Activated T-cell treated with anti-CD3 and anti-CD28 coated beads, Interleukin-2, amount 50 U/mL, for 72 hours (primary cell): Measurements from ENCODE around the gene PLAU. TPM values are rescaled to one million over a fixed set of nuclear protein-coding genes. Genes with fewer than 3 reads are reported as not detected.
A peak's percentile ranks its signal among the peaks of the same experiment; 100 is the strongest.

ENCODE experiments used
- ATAC-seq, 2 donors: fragments of 150-1000 bp; cut with Tn5 transposase; replicated peaks in 1 of 2; 2 replicates each; pipeline ENCODE4 v1.10.0; 2021; ENCODE audit warnings: moderate library complexity in 2 of 2, mild to moderate bottlenecking in 1 of 2
- DNase-seq, 2 donors: peaks; one replicate each; pipeline ENCODE4 v3.0.0; 2021 to 2022; ENCODE audit warnings: mixed read lengths in 1 of 2
- H3K27ac Mint-ChIP-seq: one replicate; pipeline ENCODE4 v1.8.0; 2022; ENCODE audit warnings: mild to moderate bottlenecking, moderate library complexity, mixed read lengths
- H3K27me3 Mint-ChIP-seq: one replicate; pipeline ENCODE4 v1.8.0; 2022; ENCODE audit warnings: low read depth, mixed read lengths
- H3K36me3 Mint-ChIP-seq, 2 donors: one replicate each; pipeline ENCODE4 v1.8.0; 2022; ENCODE audit warnings: mixed read lengths in 2 of 2, mild to moderate bottlenecking in 1 of 2; ENCODE audit not compliant: insufficient read depth in 2 of 2
- H3K4me1 Mint-ChIP-seq: one replicate; pipeline ENCODE4 v1.8.0; 2022; ENCODE audit warnings: low read depth, mixed read lengths
- H3K4me3 Mint-ChIP-seq, 2 donors: one replicate each; pipeline ENCODE4 v1.8.0; 2022; ENCODE audit warnings: mild to moderate bottlenecking in 2 of 2, mixed read lengths in 2 of 2, moderate library complexity in 2 of 2
- H3K9me3 Mint-ChIP-seq, 2 donors: one replicate each; pipeline ENCODE4 v1.8.0; 2022; ENCODE audit warnings: mixed read lengths in 2 of 2
- total RNA-seq, 2 donors: library from RNA; stranded (reverse); gene quantifications; one replicate each; pipeline ENCODE4 v1.2.3, GENCODE V29; 2022

The PLAU gene
- total RNA-seq, 2 donors from 2014 or later, result 0.43 to 0.44 TPM

DNA sequence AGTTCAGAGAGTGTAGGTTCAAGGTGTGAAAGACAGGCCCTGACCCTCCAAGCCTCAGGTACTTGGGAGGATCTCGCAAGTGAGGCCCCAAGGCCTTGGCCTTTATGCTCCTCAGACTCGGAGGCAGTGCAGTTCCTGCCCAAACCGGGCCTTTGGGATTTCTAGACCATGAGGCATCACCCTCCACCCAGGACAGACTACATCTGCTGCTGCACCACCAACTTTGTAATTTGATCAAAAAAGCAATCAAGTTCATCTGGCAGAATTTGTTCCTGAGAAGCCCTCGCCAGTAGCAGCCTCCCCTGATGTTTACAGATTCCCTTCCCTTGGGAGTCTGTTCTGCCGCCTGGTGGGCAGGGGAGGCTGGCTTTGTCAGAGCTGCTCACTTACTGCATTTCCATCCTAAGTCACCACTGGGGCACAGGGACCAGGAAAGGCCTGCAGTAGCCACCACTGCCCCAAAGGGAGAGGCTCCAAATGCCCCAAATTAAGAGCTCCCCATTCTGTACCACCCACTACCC lies 38.7 kb upstream of the PLAU start:
- Mint-ChIP-seq H3K27ac (no peak overlapping the region), H3K36me3 (peaks cover 0 to 3% of the 10 kb centered on the region in 2 donors), H3K27me3 (no peaks in the 10 kb centered on the region), H3K4me1 (peaks cover 65% of the 10 kb centered on the region), H3K4me3 (peak overlapping the region; percentile 82 to 83), H3K9me3 (no peaks in the 10 kb centered on the region)
- no peak for ATAC-seq
- DNase-seq, result no peak

DNA sequence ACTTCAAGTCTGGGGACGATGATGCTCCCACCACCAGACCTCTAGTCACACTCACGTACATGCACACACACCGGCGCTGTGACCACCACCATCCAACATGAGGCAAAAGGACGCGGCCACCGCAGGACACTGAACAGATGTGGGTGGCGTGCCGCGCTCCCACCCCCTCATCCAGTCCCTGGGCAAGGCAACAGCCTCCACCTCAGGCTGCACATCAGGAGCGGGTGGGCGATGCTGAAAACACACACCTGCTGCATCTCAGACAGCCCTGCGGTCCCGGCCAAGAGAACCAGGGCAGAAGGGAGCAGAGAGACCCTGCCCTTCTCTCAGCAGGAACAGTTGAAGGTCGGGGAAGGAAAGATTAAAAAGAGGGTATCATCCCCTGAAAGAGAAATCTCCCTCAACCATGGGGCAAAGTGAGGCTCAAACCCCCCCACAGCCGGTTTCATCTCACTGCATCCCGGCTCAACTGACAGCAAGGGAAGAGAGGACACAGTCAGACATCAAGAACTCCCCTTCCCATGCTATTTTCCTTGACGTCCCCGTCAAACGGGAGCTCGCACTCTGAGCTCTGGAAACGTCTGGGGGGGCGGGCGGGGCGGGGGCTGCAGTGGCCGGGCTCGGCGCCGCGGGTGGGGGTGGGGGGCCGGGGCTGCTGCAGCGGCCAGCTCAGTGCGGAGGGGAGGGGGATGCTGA lies 37.6 kb upstream of the PLAU start:
- peaks cover 73% of the 10 kb centered on the region for H3K4me1 Mint-ChIP-seq
- H3K27ac Mint-ChIP-seq, result no peak overlapping the region
- peak overlapping the region; percentile 82 to 83 for H3K4me3 Mint-ChIP-seq
- no peaks in the 10 kb centered on the region for H3K9me3 Mint-ChIP-seq
- DNase-seq (no peak), ATAC-seq (no peak)
- peaks cover 0 to 3% of the 10 kb centered on the region in 2 donors for H3K36me3 Mint-ChIP-seq
- no peaks in the 10 kb centered on the region for H3K27me3 Mint-ChIP-seq

DNA sequence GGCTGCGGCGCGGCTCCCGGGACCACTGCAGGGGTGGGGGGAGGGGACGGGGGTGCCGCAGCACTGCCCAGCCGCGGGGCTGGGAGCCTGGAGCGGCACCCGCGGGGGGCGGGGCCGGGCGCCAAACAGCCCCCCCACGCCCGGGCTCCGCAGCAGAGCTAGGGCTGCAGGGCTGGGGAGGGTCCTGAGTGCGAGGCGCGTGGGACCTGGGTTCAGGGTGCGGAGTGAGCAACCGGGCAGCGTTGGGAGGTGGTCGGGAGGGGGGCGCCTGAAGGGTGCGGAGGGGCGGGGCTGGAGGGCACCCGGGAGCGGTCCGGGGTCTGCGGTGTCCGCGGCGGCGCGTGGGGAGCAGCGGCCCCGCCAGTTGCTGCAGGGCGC lies 37.1 kb upstream of the PLAU start:
- Mint-ChIP-seq H3K27me3 (no peaks in the 10 kb centered on the region), H3K36me3 (peaks cover 0 to 3% of the 10 kb centered on the region in 2 donors), H3K27ac (no peak overlapping the region), H3K9me3 (no peaks in the 10 kb centered on the region), H3K4me3 (peak overlapping the region in 1 of 2 donors; percentile 78), H3K4me1 (peaks cover 70% of the 10 kb centered on the region)
- no peak for DNase-seq
- ATAC-seq, result peak; percentile 1 to 12

DNA sequence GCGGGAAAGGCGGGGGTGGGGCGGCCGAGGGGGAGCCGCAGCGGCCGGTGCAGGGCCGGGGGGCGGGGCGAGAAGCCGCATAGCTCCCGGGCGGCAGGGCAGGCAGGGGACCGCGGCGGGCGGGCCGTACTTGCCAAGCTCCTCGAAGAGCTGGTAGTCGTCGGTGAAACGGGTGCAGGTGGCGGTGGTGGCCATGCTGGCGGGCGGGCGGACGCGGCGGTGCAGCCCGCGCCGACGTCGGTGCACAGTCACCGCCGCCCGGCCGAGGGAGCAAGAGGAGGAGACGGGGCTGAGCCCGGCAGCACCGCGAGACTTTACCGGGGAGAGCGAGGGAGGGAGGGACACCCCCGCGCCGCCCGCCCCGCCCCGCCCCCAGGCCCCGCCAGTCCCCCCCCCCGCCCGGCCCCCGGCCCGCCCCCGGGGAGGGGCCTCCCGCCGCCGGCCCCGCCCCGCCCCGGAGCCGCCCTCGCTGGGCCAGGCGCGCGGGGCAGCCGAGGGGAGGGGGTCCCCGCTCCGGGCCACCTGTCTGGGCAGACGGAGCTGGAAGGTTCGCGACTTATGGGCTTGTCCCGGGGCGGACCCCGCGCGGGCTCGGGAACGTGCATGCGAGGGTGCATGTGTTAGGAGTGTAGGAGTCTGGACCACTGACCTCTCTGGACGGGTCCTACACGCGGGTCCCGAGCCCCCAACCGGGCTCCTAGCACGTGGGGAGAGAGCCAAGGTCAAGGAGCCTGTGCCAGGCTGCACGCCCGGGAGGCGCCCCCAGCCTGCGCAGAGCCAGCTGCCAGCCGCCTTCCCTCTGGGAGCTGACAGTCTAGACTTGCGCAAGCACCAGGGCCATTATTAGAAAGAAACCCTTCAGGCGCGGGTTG lies 36.4 kb upstream of the PLAU start, which contains the start of gene CAMK2G:
Gene CAMK2G, minus strand, starts transcription at position 289 of the 872 bp plus-strand sequence. Its CDS starts 94 bp downstream, at position 195.
- Mint-ChIP-seq H3K27me3 (no peaks in the 10 kb centered on the region), H3K4me3 (peak within 1 kb of the TSS; percentile 93), H3K36me3 (peaks cover 0 to 3% of the 10 kb centered on the region in 2 donors), H3K27ac (peak within 1 kb of the TSS; percentile 41), H3K9me3 (no peaks in the 10 kb centered on the region), H3K4me1 (peaks cover 74% of the 10 kb centered on the region)
- ATAC-seq (peak; percentile 89 to 90), DNase-seq (peak; percentile 85 to 91)

DNA sequence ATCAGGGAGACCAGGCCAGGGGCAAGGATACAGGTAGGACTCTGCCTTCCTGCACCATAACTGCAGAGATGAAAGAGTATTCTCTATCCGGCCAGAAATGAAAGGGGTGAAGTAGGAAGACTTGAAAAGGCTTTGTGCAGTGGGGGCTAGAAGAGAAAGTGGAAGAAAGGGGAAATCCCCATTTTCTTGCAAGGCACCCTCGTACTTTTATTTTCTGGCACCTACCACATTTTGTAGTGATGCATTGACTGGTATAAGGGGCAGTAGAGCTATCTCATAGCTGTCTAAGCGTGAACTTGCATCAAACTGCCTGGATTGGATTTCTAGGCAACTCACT lies 35.8 kb upstream of the PLAU start:
- H3K9me3 Mint-ChIP-seq, result no peaks in the 10 kb centered on the region
- H3K4me1 Mint-ChIP-seq, result peaks cover 79% of the 10 kb centered on the region
- ATAC-seq, result peak; percentile 25 to 53
- H3K27ac Mint-ChIP-seq, result peak overlapping the region; percentile 41
- H3K36me3 Mint-ChIP-seq, result peaks cover 0 to 3% of the 10 kb centered on the region in 2 donors
- H3K27me3 Mint-ChIP-seq, result no peaks in the 10 kb centered on the region
- peak overlapping the region; percentile 93 for H3K4me3 Mint-ChIP-seq
- DNase-seq, result peak; percentile 42 to 45

DNA sequence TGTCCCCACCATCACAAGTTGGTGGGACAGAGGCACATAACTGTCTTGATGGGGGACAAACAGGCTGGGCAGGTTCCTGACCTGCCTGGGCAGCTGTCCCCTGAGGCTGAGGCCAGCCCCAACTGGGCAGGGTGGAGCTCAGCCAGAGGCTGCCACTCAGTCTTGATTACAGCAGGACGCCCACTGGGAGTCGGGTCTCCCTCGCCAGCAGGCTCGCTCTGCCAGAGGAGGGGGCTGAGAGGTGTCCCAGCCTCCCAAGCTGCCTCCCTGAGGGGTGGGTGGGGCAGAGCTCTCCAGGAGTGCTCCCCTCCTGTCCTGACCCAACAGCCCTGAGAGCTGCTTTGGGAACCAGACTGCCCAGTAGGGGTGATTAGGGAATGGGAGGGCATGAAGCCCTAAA lies 34.8 kb upstream of the PLAU start:
- Mint-ChIP-seq H3K27me3 (no peaks in the 10 kb centered on the region), H3K9me3 (no peaks in the 10 kb centered on the region), H3K4me3 (peak overlapping the region in 1 of 2 donors; percentile 8), H3K4me1 (peaks cover 72% of the 10 kb centered on the region), H3K27ac (no peak overlapping the region), H3K36me3 (no peaks in the 10 kb centered on the region)
- no peak for ATAC-seq
- DNase-seq, result no peak

DNA sequence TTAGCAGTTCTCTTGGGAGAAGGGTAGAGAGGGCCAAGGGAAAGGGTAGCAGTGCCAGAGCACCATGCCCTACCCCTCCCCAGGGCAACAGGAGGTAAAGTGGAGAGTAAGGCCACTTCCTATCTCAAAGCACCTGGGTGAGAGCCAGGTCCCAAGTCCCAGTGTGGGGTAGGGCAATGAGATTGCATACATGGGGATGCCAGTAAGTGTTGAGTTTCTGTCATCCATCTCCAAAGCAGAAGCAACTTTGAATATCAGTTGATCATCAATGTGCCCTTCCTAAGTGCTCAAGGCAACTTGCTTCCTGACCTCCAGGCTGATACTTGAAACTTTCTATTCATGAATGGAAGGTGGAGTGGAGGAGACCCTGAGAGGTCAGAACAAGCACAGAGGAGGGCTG lies 34.4 kb upstream of the PLAU start:
- Mint-ChIP-seq H3K36me3 (no peaks in the 10 kb centered on the region), H3K9me3 (no peaks in the 10 kb centered on the region), H3K27ac (no peak overlapping the region), H3K27me3 (no peaks in the 10 kb centered on the region), H3K4me1 (peaks cover 68% of the 10 kb centered on the region), H3K4me3 (peak overlapping the region in 1 of 2 donors; percentile 8)
- DNase-seq, result no peak
- ATAC-seq, result no peak

DNA sequence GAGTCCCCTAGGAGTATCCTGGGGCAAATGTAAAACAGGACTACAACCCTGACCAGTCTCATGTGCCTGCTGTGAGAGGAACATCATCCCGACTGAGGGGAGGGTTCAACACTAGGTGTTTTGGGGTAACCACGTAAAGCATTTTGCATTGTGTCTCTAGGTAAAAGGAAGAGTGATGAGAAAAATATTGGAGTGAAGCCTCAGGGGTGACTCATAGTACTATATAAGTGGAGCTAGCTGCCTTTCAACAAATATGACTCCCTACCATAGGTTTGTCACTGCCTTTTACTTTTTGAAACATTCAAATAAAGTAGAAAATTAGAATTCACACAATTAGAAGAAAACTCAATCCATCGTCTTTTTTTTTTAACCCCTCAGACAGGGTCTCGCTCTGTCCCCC lies 34.0 kb upstream of the PLAU start:
- H3K4me3 Mint-ChIP-seq, result no peak overlapping the region
- no peak for DNase-seq
- H3K9me3 Mint-ChIP-seq, result no peaks in the 10 kb centered on the region
- H3K27ac Mint-ChIP-seq, result no peak overlapping the region
- H3K4me1 Mint-ChIP-seq, result peaks cover 64% of the 10 kb centered on the region
- ATAC-seq, result no peak
- H3K27me3 Mint-ChIP-seq, result no peaks in the 10 kb centered on the region
- no peaks in the 10 kb centered on the region for H3K36me3 Mint-ChIP-seq

DNA sequence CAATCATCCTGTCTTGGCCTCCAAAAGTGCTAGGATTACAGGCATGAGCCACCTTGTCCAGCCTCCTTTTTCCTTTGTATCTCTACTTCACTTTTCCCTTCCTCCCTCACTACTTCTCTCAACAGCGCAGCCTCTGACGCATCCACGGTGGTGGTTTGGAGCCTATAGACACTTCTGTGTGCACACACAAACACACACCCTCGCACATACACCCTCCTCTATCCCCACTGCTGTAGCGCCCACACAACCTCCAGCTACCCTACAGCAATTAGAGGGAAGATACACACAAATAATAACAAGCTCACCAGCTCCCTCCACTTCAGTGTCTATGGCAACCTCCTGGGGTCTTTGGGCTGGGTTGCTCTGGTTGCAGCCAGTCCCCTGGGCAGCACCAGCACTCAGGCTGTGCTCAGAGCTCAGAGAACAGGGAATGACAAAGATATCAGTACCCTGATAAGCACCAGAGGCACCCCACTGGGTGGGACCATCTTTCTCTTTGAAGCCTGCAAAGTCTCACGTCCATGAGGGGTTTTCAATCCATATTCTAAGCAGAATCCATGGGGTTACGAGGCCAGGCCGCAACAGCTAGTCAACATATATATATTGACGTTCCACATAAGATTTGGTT lies 33.3 kb upstream of the PLAU start:
- DNase-seq, result no peak

DNA sequence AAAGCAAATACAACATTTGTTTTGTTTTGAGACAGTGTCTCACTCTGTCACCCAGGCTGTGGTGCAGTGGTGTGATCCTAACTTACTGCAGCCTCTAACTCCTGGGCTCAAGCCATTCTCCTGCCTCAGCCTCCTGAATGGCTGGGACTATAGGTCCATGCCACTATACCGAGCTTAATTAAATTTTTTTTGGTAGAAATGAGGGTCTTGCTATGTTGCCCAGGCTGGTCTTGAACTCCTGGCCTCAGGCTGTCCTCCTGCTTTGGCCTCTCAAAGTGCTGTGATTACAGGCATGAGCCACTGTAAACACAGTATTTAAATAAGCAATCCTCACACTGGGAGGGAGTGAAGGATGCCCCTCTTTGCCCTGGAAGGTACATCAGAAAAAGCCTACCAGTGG lies 32.6 kb upstream of the PLAU start:
- no peak overlapping the region for H3K27ac Mint-ChIP-seq
- H3K4me3 Mint-ChIP-seq, result no peak overlapping the region
- no peaks in the 10 kb centered on the region for H3K9me3 Mint-ChIP-seq
- no peak for DNase-seq
- H3K36me3 Mint-ChIP-seq, result no peaks in the 10 kb centered on the region
- H3K4me1 Mint-ChIP-seq, result peaks cover 50% of the 10 kb centered on the region
- no peaks in the 10 kb centered on the region for H3K27me3 Mint-ChIP-seq
- ATAC-seq, result no peak

More for the DNA sequence above, 33.3 kb upstream of the PLAU start:
- no peak overlapping the region for H3K4me3 Mint-ChIP-seq
- H3K36me3 Mint-ChIP-seq, result no peaks in the 10 kb centered on the region
- no peak for ATAC-seq
- H3K27me3 Mint-ChIP-seq, result no peaks in the 10 kb centered on the region
- no peak overlapping the region for H3K27ac Mint-ChIP-seq
- no peaks in the 10 kb centered on the region for H3K9me3 Mint-ChIP-seq
- H3K4me1 Mint-ChIP-seq, result peaks cover 57% of the 10 kb centered on the region

DNA sequence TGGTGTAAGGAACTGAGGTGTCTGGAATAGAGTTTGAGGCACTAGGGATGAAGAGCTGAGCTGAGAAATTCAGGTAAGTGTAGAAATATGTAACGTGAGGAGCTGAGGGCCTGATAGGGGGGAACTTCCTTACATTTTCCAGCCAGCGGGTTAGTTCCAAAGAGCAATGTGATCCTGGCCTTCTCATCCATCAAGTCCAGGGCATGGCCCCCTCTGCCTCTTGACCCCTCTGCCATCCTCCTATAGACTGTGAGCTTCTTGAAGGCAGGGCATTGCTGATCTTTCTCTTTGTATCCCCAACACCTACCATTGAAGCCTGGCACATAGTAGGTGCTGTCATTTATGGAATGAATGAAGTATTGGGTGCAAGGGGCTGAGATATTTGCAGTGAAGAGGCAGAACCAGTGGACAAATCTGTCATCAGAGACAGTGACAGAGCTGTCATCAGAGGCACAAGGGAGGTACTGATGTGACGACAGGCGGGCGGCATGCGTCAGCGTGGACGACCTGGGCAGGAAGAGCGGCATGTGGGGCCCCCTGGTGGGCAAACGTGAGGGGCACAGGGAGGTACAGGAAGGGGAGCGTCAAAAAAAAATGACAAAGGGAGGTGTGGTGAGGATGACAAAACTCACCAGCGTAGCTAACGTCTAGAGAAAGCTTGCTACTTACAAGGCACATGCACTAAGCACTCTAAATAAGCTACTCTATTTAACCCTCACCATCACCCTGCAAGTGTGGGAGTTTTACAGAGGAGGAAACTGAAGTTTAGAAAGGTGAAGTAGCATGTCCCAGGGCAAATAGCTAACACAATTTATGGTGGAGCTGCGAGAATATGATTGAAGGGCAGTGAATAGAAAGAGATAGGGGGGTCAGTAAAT lies 31.4 kb upstream of the PLAU start:
- Mint-ChIP-seq H3K4me1 (peaks cover 50% of the 10 kb centered on the region), H3K36me3 (no peaks in the 10 kb centered on the region), H3K4me3 (peak overlapping the region in 1 of 2 donors; percentile 22), H3K27me3 (no peaks in the 10 kb centered on the region), H3K27ac (no peak overlapping the region), H3K9me3 (no peaks in the 10 kb centered on the region)
- DNase-seq (peak; percentile 94 to 96), ATAC-seq (peak; percentile 94 to 97)

DNA sequence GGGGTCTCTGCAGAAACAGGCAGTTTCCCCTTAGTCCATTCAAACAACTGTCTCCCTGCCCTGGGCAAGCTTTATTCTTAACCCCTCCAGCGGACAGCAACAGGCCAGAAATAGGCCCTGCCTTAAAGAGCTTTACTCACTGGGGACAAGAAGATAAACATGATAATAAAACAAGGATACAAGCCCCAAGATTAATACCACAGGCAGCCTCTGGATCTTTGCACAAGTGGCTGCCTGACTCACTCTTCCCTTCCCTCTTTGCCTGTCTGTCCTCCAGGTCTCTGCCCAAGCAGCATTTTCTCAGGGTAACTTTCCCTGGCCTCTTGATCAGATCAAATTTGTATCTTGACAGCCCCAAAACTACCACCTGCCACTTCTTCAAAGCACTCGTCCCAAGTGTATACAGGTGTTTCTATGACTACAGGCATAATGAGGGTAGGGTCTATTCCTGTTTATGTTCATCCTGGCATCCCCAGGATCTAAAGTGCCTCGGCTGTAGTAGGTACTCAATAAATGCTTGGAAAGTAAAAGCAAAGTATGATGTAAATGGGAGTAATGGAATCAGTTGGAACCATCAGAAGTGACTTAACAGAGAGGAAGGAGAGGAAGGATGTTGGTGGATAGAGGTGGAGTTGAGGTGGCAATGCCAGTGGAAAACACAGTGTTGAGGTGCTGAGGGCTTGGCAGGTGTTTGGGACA lies 29.6 kb upstream of the PLAU start:
- Mint-ChIP-seq H3K27ac (no peak overlapping the region), H3K36me3 (no peaks in the 10 kb centered on the region), H3K4me1 (peaks cover 42% of the 10 kb centered on the region), H3K27me3 (no peaks in the 10 kb centered on the region), H3K9me3 (no peaks in the 10 kb centered on the region), H3K4me3 (no peak overlapping the region)
- ATAC-seq (no peak), DNase-seq (no peak)
